SW 1271 (cell line): Measurements from ENCODE around the gene CCND1.
"Not testable (repeated sequence)": the region's sequence is repeated elsewhere in the genome, so short reads cannot be mapped to it uniquely, and the experiment has no call there.

Source experiments
- DNase-seq, 2 experiments: peaks; one replicate each; lab custom pipeline; 2025; lab: John Stamatoyannopoulos, UW

The CCND1 gene

DNA sequence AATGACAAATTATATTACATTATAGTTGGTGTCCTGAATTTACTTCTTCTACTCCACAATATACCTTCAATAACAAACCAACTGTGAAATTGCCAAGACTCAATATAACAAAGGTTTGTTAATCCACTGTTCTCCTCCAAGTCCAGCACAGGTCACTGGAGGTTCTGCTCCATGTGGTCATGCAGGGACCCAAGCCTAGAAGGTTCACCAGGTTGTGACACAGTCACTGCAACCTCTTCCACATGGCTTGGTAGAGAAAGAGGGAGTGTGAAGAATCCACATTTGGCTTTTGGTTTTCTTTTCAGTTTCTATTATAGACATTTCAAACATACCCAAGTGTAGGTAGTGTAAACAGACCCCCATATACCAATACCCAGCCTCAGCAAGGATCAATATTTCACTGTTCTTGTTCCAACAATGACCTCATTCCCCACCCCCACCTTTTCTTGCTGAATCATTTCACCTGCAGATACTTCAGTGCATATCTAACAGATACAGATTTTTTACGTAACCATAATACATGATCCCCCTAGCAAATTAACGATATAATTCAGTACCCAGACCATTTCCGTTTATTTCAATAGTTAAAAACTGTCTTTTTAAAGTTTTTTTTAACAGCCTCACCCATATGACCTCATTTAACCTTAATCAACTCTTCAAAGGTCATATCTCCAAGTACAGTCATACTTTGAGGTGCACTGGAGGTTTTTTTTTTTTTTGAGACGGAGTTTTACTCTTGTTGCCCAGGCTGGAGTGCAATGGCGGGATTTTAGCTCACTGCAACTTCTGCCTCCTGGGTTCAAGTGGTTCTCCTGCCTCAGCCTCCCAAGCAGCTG, 48.7 kb downstream of the CCND1 start:
- DNase-seq: no peak

- DNase-seq: no peak
These were observed 50.5 kb downstream of the CCND1 start for GRCh38 chr11:69691463-69691862.

DNA sequence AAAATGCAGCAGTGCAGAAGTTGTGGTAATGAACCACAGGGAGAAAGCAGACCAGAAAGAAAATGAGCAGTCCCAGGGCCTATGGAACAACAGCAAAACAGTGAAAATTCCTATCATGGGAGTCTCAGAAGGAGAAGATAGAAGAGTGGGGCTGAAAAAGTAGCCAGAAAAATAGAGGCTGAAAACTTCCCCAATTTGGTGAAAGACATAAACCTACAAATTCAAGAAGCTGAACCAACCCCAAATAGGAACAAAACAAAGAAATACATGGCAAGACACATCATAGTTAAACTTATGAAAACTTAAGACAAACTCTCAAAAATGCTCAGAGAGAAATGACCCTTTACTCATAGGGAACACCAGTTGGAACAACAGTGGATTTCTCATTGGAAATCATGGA, 51.5 kb downstream of the CCND1 start:
- DNase-seq: no peak

- DNase-seq: no peak
These were observed 53.8 kb downstream of the CCND1 start for GRCh38 chr11:69694781-69695180.

DNA sequence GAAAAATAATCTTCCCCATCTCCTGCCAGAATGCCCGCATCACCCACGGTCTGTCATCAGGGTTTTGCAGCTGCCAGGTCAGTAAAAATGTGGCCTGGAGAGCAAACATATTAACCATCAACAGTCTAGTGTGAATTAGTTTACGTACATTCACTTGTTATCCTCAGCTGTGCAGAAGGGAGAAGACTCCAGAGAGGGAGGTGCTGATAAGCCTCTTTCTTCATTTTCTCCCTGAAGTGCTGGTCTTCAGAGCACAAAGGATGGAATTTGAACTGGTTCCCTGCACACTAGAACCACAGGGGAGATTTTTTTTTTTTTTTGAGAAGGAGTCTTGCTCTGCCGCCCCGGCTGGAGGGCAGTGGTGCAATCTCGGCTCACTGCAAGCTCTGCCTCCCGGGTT, 54.6 kb downstream of the CCND1 start:
- DNase-seq: no peak

GRCh38 chr11:69695995-69696394, 55.0 kb downstream of the CCND1 start:
- not testable (repeated sequence) for DNase-seq

GRCh38 chr11:69696749-69697468, 56.0 kb downstream of the CCND1 start:
- DNase-seq: no peak

DNA sequence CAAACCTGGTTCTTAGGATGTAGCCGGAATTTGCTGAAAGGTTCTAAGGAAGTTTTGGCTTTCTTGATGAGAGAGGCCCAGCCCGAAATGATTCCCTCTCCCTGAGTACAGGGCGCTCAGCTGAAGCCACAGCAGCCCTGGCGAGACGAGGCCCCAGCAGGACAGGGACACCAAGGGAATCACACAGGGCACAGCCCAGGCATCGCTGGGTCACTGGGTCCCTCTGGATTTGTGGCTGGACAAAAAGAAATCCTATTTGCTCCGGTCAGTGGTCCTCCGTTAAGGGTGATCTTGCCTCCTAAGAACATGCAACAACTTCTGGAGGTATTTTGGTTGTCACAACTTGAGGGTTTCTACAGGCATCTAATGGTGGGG, 56.5 kb downstream of the CCND1 start:
- DNase-seq: no peak

GRCh38 chr11:69697861-69698260, 56.9 kb downstream of the CCND1 start:
- DNase-seq: no peak

GRCh38 chr11:69698362-69698761, 57.4 kb downstream of the CCND1 start:
- DNase-seq: no peak

DNA sequence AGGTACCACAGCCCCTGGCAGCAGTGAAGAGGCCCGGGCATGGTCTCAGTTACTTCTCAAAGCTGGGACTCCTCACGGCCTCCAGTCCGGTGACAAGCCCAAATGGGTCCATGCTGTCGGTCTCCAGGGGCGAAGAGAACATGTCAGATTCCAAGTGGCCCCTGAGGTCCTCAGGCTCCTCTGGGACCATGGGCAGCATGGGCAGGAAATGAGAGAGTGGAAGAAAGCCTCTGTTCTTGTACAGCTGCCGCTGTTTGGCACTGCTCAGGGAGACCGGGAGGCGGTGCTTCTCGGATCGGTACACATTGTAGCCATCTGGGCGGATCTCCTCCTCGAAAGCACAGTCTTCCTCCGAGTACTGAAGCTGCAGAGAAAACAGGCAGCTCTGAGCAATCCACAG, 58.3 kb downstream of the CCND1 start:
- no peak for DNase-seq

GRCh38 chr11:69700278-69701140, 59.6 kb downstream of the CCND1 start:
- no peak for DNase-seq

DNA sequence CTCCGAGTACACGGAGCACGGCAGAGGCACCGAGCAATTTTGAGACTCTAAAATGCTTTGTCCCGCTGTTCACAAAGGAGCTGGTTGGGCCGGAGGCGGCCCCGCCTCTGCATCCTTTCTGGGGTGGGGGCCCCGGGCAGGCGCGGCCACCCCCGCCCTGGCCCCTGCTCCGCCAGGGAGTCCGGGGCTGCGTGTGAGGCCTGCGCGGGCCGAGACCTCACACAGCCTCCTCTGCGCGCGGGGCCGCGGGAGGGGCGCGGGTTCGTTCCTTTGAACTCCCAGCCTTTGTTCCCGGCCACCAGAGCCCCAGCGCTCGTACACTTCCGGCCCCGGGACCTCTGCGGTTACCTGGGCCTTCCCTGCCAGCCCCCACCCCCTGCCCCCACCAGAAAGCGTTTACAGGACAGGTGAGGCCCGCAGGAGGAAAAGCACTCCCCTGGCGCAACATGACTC, 61.3 kb downstream of the CCND1 start:
- no peak for DNase-seq

DNA sequence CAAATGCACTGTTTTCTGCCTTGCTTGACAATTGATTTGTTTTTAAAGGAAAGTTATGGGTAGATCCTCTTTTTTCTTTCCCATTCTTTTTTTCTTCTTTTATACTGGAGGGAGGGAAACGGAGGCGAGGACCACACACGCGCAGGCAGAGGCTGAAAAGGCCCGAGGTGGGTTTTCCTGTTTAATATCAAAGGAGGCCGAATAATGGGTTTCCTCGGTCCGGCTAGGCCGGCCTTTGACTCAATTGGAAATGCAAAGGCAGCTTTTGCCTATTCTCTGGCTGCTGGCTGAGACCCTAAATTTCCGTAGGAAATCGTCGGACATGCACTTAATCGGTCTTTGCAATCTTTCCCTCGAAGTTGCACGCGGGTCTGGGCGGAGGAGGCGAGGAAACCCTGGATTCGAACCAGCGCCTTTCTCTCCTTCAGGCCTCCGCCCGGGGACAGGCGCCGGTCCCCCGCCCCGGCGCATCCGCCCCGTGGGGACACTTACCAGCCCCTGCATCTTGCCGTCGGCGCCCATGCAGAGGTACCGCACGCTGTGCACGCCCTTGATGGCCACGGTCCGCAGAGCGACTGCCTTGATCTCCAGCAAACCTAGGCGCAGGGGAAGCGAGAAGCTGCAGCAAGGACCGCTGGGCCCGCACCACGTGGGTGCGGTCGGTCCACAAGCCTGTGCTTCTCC, 62.0 kb downstream of the CCND1 start:
- DNase-seq: no peak

DNA sequence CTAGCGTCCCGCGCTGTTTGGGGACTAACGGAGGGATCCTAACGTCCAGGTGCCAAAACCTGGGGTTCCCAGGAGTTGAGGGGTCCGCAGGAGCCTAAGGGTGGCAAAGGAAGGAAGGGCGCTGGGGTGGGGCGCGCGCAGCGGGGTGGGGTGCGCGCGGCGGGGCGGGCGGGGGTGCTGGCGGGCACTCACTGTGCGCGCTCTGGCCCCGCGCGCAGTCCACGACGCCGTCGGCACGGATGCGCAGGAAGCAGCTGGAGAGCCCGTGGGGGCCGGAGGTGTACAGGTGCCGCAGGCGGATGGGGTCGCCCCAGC, 62.5 kb downstream of the CCND1 start:
- no peak for DNase-seq
